Upper lobe of right lung (tissue), 1 donor: ENCODE measurements around the gene ABHD12. TPM values are rescaled to one million over a fixed set of nuclear protein-coding genes. Genes with fewer than 3 reads are reported as not detected.

ENCODE experiments used
- ATAC-seq: fragments of 200-7000 bp; cut with Tn5 transposase; one replicate; pipeline ENCODE4 v1.9.1; 2020; ENCODE audit warnings: mild to moderate bottlenecking, moderate library complexity
- DNase-seq: peaks from one replicate; pipeline ENCODE4 v3.0.0-alpha.2; 2020
- H3K27ac ChIP-seq: fragments of 200-600 bp; one replicate; pipeline ENCODE4 v1.8.0; 2022
- H3K27me3 ChIP-seq: fragments of 200-600 bp; one replicate; pipeline ENCODE4 v1.8.0; 2022; ENCODE audit warnings: mild to moderate bottlenecking
- H3K36me3 ChIP-seq: fragments of 200-600 bp; one replicate; pipeline ENCODE4 v1.8.0; 2022
- H3K4me1 ChIP-seq: fragments of 200-600 bp; one replicate; pipeline ENCODE4 v1.8.0; 2022
- H3K4me3 ChIP-seq: fragments of 200-600 bp; one replicate; pipeline ENCODE4 v1.8.0; 2022; ENCODE audit warnings: mild to moderate bottlenecking
- H3K9me3 ChIP-seq: fragments of 200-600 bp; one replicate; pipeline ENCODE4 v1.8.0; 2022
- intact Hi-C: fragments of 100-400 bp; cut with DNase I; formaldehyde crosslinking; loops from one replicate; pipeline ENCODE4 v1.11.0; 2022
- total RNA-seq: library from RNA; stranded (reverse); fragmentation: NEBNext Ultra II Directional; extraction: Animal tissue kit (Norgen Biotek cat#: 25700); gene quantifications from one replicate; pipeline ENCODE4 v1.2.1, GENCODE V29; 2021
- TF ChIP-seq, protein P1 (sequence below): fragments of 200-600 bp; IDR thresholded peaks from one replicate; pipeline ENCODE4 v1.8.0; 2022; ENCODE audit warnings: antibody characterized with exemption
- donor health status: DM: no; HTN: yes; CAD: no; lungs with severe emphysema.

Gene ABHD12
- total RNA-seq, 1 donor from 2014 or later, result 45.2 TPM

DNA sequence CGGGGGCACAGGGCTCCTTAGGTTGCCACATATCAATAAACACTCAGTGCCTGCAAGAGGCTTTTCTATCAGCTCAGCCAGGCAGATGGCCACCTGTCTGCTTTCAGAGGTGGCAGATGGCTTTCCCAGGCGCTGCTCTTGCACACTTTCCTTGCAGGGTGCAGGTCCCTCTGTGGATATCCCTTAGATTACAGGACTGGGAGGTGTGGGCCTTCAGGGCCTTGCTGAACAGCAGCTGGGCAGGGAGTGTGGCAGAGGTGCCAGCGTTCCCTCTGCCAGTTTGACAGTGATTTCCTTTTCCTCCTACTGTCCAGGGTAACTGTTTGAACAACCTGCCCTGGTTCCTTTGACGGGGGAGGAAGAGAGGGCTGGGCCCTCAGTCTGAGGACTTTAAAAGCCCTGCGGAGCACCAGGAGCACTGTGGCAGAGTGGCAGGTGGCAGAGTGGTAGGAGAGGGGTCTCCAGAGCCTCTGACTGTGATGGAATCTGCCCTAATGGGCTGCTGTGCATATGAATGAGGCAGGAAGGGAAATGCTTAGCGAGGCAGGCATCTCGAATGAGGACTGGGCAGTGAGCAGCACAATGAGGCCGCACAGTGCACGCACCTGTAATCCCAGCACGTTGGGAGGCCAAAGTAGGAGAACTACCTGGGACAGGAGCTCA, 34.2 kb downstream of the ABHD12 start:
- H3K4me1 ChIP-seq, result no peaks in the 10 kb centered on the region
- H3K27ac ChIP-seq, result no peak overlapping the region
- intact Hi-C loops, result no loop called here
- H3K9me3 ChIP-seq, result no peaks in the 10 kb centered on the region
- DNase-seq (no peak), ATAC-seq (no peak)
- H3K4me3 ChIP-seq, result no peak overlapping the region
- H3K27me3 ChIP-seq, result no peaks in the 10 kb centered on the region
- no peaks in the 10 kb centered on the region for H3K36me3 ChIP-seq
- TF ChIP-seq, protein P1, sequence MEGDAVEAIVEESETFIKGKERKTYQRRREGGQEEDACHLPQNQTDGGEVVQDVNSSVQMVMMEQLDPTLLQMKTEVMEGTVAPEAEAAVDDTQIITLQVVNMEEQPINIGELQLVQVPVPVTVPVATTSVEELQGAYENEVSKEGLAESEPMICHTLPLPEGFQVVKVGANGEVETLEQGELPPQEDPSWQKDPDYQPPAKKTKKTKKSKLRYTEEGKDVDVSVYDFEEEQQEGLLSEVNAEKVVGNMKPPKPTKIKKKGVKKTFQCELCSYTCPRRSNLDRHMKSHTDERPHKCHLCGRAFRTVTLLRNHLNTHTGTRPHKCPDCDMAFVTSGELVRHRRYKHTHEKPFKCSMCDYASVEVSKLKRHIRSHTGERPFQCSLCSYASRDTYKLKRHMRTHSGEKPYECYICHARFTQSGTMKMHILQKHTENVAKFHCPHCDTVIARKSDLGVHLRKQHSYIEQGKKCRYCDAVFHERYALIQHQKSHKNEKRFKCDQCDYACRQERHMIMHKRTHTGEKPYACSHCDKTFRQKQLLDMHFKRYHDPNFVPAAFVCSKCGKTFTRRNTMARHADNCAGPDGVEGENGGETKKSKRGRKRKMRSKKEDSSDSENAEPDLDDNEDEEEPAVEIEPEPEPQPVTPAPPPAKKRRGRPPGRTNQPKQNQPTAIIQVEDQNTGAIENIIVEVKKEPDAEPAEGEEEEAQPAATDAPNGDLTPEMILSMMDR, result no peak

DNA sequence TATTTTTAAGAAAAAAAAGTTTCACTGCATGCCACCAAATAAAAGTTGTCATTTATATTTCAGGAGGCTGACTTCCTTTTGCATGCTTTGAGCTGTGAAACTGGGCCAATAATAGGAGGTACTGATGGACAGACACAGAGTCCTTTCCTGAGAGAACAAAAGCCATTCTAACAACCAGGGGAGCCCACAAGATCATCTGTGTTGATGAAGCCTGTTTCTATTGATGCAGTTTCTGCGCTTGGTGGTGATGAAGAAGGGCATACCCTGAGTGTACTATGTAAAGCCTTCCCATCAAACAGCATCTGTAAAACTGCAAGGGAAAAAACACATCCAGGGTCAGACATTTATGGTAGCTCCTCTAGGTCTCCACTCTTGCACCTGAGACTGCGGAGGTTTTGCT, 34.8 kb downstream of the ABHD12 start:
- Histone ChIP-seq H3K4me3 (no peak overlapping the region), H3K27me3 (no peaks in the 10 kb centered on the region), H3K4me1 (no peaks in the 10 kb centered on the region), H3K9me3 (no peaks in the 10 kb centered on the region), H3K27ac (no peak overlapping the region), H3K36me3 (no peaks in the 10 kb centered on the region)
- DNase-seq (no peak), ATAC-seq (no peak)
- intact Hi-C loops, result no loop called here
- TF ChIP-seq, protein P1, result no peak

DNA sequence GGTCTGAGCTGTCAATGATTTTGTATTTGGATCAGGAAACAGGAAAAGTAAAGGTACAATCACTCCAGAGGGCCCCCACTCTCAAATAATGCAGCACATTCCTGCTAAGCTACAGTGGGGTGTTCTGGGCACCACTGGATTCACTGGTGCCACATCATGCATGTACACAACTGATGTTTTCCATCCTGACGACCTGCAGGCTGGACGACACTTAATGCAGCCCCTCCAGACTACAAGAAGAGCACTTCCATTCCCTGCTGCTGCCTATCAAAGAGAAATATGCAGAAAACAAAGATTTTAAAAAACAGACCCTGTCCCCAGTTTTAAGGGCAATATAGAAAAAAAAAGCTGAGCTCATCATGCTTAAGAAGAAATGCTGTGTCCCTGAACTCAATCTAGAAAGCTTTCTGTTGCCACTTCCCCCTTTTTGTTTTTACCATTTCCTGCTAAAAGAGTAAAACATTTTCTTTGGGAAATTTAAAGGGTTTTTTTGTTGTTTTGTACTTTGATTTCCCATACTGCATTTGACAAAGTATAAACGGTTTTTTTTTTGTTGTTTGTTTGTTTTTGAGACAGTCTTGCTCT, 35.5 kb downstream of the ABHD12 start:
- ATAC-seq (no peak), DNase-seq (no peak)
- no peak overlapping the region for H3K4me3 ChIP-seq
- H3K4me1 ChIP-seq, result no peaks in the 10 kb centered on the region
- TF ChIP-seq, protein P1, result no peak
- no peak overlapping the region for H3K27ac ChIP-seq
- H3K27me3 ChIP-seq, result no peaks in the 10 kb centered on the region
- no peaks in the 10 kb centered on the region for H3K9me3 ChIP-seq
- intact Hi-C loops, result no loop called here
- H3K36me3 ChIP-seq, result no peaks in the 10 kb centered on the region

DNA sequence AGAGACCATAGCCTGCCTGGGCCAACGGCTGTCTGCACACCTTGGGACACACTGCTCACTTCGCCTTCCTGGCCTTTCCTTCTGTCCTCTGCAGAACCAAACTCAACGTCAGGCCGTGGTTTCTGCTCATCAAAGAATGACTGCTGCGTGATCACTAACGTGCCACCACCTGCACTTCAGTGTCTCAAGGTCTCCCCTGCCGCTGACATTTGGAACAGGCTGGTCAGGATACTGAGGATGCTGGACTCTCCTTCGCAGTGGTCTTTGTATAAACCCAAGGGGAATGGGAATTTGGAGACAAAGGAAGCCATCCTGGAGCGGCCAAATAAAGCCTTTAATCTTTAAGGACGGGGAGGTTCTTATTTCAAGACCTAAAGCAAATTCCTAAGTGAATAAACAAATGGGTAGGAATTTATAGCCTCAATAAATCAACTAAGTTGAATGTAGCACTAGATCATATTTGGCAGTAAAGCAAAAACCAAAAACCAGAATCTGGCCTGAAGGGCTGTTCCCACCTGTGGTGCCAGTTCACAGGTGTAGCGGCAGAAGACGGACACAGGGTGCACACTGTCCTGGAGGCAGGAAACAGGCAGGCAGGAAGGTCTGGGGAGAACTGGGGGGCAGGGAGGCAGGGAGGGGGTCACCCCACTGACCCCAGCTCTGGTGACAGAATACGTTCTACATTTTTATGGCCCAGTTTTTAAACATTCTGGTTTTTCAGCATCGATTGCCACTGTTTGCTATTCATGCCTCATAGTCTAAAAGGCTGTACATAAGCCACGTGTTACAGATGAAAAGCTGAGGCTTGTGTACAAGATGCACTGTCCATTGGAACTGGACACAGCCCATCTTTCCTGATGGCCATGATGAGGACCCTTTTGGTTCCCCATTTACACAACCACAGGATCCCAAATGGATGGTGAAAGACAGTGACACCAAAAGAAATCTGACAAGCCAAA, 36.6 kb downstream of the ABHD12 start:
- no peak overlapping the region for H3K4me3 ChIP-seq
- TF ChIP-seq, protein P1, result no peak
- DNase-seq (no peak), ATAC-seq (no peak)
- H3K27me3 ChIP-seq, result no peaks in the 10 kb centered on the region
- no peaks in the 10 kb centered on the region for H3K36me3 ChIP-seq
- no peak overlapping the region for H3K27ac ChIP-seq
- no peaks in the 10 kb centered on the region for H3K9me3 ChIP-seq
- H3K4me1 ChIP-seq, result no peaks in the 10 kb centered on the region
- intact Hi-C loops, result no loop called here

DNA sequence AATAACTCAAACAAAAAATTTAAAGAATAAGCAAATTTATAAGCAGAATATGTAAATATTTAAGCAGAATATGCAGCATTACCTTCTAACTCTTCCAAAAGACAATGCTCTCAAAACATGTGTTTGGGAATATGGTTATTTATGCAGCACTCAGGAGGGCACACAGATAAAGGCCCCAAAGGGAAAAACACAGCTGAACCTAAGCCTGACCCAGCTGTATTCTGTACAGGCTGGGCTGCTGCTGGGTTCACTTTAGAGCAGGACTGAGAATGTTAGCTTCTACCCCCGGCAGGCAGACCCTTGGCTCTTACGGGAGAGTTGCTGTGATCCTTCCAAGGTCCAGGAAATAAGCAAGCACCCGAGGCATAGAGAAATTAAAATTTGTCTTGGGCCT, 37.3 kb downstream of the ABHD12 start:
- Histone ChIP-seq H3K36me3 (no peaks in the 10 kb centered on the region), H3K4me3 (no peak overlapping the region), H3K4me1 (no peaks in the 10 kb centered on the region), H3K27me3 (no peaks in the 10 kb centered on the region), H3K9me3 (no peaks in the 10 kb centered on the region), H3K27ac (no peak overlapping the region)
- intact Hi-C loops, result no loop called here
- DNase-seq (no peak), ATAC-seq (no peak)
- TF ChIP-seq, protein P1, result no peak
